Hematopoietic multipotent progenitor cell treated with erythropoietin and hydrocortisone succinate and interleukin-3 and kit ligand, for 17 days (in vitro differentiated cells): ENCODE results near the gene TSPAN5.
"Not testable (repeated sequence)": the region's sequence is repeated elsewhere in the genome, so short reads cannot be mapped to it uniquely, and the experiment has no call there.

ENCODE experiments used
- DNase-seq: peaks from one replicate; pipeline ENCODE4 v3.0.0-alpha.2; 2015; ENCODE audit warnings: low spot score

The TSPAN5 gene

DNA sequence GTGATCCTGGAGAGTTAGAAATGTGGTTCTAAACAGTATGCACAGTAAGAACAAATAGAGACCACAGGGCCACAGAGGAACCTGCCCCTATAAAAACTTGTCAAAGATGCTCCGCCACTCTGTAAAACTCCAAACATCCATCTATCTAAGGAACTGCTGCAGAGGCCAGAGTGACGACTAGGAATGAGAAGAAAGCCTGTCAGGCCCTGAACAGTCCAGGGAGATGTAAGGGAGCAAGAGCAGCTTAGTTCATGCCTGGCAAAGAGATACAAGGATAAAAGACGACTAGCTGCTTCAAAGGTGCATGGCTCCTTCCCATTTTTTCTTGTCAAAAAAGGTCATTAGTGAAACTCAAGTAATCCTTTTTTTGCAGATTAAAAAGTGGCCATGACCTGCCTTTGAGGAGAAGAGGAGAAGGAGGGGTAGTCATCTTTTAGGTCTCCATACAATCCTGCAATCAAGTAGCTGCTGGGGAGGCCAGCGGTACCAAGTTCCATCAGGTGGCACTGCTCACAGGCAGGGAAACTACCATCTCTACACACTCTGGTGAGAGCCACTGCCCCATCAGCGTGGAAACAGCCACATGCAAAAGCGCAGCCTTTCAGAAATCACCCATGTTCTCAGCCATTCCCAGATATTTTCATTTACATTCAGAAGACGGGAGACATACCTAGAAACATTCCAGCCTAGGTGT is 162.1 kb downstream of the TSPAN5 start:
- DNase-seq = no peak

DNA sequence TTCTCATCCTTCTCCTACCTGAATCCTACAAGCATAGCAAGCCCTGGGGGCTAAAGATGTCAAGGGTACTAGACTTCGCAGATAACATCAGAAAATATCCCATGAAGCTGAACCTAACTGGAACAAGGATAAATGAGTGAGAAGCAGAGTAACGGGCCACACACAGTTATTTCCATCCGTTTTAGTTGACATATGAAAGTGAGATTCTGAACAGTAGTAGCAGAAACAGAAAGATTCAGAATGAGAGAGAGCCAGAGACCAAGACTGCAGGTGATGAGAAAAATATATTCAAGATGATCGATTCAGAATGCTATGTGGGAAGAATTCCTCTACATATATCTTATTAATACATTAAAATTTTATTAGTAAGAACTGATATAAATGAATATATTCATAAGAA is 165.1 kb downstream of the TSPAN5 start:
- no peak for DNase-seq

DNA sequence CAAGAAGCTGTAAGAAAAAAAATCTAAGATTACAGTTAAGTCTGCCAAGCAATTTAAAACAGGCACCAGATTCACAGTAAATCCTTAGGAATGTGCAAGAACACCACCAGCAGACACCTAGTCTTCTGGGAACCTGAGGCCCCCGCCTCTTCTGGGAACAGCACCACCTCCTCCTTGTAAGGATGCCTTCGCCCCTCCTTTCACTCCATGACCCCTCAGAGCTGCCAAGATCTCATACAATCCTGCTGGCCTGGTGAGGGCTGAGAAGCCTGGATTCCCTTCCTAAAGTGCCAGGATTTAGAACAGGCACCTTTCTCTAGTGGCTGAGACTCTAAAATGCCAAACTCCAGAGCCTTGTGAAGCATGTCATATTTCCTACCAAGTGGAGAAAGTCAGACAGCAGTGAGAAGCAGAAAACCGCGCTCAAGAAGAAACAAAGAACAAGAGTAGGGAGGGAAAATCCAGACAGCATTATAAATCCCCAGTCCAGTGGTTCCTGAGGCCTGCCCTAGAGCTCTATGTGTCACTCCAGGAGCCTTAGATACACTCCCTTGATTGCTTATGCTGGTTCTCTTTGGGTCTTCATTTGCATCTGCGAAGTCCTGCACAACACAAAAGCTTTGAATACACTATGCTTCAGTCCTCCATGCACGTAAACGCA is 166.4 kb downstream of the TSPAN5 start:
- DNase-seq = no peak

DNA sequence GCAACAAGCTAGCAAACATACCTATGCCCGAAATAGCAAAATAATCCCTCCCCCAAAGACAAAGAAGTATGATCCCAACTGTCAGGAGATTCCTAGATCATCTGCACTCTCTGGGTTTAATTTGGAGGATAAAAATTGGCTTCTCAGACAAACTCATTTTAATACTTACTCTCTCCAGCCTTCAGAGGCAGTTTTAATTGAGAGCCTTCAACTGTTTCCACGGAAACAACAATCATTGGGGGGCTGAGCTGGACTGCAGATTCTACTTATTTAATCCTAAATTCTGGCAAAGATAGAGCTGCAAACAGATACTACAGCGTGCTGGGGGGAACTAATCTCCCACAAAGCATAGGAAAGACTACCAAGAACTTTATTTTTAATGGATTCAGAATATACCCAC is 168.2 kb downstream of the TSPAN5 start:
- no peak for DNase-seq

DNA sequence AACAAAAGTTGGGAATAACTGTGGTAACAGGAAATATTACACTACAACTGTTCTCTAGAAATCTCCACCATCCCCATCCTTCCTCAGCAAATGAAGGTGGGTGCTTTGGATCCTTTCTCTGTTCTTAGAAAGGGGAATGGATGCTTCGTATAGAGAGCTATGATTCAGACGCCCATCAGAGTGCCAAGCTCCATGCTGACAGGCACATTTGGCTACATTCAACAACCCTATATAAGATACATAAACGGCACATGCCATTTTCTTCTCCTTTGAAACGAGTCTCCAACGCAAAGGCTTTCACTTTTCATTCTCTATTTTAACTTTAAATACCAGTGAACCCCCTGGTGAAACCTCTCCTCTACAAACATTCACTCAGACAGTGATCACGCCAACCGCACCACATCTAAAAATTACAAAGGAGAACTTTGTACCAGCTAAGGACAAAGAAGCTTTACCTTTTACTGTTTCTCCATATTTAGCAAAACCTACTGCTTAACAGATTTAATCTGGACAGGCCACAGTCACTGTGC is 172.5 kb downstream of the TSPAN5 start:
- no peak for DNase-seq

DNA sequence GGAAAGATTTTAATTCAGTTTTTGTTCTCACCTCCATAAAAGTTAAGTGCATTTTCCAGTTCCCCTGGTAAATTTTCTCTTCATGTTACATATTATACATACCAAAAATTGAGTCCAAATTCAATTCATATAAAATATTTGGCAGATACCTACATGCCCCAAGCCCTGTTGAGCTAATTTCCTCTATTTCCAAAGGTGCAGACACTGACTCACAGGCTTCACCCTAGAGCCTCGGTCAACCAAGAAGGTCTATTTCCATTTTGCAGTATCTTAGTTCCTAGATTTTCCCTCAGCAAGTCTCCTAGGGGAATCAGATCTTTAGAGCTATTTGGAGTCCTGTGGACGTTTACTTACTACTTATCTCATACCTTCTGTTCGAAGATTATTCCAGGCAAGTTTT is 174.4 kb downstream of the TSPAN5 start:
- no peak for DNase-seq

DNA sequence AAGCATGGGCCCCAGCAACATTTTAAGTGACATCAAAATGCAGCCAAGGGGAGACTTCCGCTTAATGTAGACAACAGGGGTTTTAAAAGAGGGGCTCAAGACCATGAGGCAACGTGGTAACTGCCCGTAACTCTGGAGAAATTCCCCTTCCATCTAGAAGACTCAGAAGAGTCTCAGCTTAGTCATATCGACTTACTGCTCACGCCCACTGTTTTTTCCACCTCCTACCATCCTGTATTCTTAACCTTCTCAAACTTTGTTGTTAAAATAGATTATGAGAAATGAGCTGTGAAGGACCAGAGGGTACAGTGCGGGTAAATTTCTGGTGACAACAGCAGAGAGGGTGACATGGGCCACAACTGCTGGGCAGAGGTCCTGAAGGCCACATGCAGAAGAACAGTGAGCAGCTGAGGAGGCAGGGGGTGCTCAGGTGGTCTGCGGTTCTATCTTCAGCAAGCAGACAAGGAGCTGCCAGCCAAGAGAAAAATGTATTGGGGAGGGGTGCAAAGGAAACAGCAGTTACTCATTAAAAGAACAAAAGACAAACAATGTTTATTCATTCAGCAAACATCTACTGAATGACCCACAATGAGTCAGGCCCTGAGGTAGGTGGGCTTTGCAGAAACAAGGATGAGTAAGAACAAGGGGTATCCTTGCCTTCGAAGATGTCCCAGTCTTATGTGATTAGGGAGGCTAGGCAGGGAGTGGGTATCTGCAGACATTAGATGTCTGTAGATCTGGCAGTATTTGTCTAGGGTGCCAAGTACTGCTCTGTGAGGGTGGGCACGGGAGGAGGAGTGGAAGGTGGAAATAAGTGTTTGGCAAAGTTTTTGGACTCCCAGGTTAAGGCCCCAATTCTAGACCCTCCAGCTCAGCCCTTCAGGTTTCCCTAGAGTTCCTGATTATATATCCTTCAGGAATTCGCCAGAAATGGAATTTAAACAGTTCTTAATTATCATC is 175.3 kb downstream of the TSPAN5 start:
- no peak for DNase-seq

DNA sequence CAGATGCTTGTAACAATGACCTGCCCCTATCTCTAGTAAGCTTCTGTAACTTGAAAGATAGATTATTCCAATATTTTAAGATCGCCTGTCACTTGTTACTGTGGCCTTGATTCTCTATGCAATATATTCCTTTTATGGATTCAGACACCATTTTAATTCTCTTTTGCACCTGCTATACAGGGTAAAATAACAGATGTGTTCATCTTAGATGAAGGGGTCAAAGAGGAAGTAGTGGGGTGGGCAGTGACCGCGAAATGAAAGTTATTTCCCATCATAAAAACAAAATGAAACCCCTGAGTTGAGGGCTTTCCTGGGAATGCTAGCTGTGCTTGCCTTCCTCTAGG is 175.9 kb downstream of the TSPAN5 start:
- DNase-seq = no peak

DNA sequence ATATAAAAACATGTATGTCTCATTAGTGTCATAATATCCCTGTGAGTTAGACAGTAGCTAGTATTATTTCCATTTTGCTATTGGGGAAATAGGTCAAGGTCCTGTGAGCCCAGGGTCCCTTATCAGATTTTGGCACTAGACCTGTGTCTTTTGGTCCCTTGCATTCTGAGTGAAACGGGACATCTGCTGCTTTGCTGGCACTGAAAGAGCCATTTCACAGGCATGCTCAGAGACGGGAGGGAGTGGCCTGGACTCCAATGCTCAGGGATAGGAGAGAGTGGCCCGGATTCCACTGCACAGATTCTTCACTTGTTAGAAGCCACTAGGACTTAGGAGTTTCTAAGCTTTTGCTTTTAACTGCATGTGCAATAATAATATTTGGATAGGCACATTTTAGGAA is 177.2 kb downstream of the TSPAN5 start:
- DNase-seq = no peak

DNA sequence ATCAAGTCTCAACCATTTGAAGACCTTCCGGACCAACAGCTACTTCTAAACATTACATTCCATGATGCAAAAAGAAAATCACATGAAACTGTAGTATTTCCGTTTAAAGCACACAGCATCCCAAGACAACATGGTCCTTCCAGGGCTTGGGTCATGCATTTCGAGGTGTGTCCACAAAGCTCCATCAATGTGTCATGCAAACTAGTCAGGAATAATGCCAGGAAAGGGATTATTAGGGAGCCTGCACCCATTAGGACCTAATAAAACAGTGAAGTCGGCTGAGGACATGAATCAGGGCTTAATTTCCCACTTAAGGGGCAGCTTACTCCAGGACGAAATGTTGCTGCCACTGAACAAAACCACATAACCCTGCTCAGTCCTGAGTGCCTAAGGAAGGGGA is 177.9 kb downstream of the TSPAN5 start:
- DNase-seq = no peak

DNA sequence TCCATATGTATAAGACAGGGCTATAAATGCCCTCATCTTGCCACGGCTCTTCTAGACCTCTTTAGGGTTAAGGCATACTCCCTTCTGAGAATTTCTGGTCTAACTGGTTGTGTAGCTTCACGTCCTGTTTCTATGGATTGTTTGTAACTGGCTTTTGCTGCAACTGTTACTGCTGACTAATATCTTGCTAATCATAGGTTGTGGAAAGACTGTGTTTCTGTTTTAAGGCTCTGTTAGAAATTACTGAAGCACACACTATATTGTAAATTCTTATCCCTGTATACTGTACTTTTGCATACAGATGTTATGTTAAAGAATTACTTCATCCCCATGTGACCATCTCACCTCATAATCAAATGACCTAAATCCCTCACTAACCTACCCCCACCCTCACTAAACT is 178.8 kb downstream of the TSPAN5 start:
- DNase-seq = not testable (repeated sequence)

DNA sequence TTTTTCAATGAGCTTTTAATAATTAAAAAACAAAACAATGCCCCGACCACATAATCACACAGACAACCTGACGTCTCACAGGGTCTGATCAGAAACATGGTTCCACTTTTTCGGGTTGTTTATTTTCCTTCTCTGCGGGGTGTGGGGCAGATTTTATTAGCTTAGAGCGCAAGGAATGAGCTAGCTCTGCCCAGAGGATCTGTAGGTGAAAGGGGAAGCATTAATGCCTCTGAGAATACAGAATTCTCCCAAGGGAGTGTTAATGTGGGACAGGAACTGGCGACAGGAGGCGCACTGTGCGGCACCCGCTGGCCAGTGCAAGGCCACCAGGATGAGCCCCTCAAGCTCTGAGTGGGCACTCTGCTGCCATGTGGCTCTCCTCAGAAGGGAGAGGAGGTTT is 181.5 kb downstream of the TSPAN5 start:
- no peak for DNase-seq

DNA sequence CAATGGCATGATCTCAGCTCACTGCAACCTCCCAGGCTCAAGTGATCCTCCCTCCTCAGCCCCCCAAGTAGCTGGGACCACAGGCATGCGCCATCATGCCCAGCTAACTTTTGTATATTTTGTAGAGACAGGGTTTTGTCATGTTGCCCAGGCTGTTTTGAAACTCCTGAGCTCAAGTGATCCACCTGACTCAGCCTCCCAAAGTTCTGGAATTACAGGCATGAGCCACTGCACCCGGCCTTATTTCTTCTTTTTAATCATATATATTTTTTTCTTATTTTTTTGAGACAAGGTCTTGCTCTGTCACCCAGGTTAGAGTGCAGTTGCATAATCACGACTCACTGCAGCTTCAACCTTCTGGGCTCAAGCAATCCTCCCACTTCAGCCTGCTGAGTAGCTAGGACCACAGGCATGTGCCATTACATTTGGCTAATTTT is 184.0 kb downstream of the TSPAN5 start:
- no peak for DNase-seq

DNA sequence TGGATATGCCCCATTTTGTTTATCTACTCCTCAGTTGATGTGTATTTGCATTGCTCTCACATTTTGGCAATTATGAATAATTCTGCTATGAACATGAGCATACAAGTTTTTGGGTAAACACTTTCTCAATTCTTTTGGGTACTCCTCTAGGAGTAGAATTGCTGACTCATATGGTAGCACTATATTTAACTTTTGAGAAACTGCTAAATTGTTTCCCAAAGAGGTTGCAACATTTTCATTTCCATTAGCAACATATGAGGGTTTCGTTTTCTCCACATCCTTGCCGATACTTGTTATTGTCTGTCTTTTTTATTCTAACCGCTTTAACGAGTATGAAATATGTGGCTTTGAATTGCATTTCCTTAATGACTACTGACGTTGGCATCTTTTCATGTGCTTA is 185.4 kb downstream of the TSPAN5 start:
- DNase-seq = no peak

DNA sequence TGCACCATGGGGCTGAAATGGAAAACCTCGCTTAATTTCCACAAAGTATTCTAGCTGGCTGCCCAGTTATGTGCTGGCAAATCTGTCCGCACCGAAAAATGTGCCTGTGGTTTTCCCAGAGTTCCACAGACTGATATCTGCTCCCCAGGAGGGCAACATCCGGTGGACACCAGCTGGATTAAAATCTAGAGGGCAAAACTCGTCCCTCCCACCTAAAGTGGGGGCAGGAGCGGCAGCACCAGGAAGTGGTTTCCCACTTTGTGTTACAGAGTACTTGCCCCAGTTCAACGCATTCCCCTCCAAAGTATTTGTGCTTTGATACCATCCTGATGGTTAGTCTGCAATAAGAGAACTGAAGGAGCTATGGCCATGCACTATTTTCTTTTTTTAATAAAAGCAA is 187.6 kb downstream of the TSPAN5 start:
- DNase-seq = no peak

DNA sequence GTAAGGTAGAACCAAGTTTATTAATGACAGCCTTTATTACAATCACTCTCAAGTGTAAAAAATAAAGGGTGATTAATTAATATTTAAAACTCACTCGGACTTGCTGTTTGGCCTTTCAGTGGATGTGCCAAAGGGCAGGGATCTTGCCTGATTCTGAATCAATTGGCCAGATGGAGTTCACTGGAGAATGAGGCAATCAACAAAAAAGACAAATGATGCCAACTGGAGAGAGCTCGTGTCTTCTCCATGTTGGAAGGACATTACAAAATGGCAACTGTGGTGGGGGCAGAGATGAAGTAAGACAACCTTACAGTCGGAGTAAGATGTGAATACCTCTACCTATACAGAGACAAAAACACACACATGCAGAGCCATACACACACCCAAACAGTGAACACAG is 188.0 kb downstream of the TSPAN5 start:
- DNase-seq = no peak

DNA sequence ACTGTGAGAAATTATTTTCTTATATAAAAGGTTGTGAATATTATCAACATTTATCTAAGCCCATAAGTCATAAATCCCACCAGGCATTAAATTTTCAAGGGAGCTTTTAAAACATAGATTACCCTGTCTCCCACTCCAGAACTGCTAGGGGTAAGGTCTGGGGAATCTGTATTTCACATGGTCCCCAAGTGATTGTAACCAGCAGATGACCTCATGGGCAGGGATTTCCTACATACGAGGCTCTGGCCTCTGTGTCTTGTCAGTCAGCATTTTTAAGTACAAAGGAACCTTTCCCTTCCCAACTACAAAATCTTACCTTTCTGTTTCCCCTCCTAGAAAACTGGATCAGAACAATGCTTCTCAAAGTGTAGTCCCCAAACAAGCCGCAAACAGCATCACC is 188.6 kb downstream of the TSPAN5 start:
- DNase-seq = no peak

DNA sequence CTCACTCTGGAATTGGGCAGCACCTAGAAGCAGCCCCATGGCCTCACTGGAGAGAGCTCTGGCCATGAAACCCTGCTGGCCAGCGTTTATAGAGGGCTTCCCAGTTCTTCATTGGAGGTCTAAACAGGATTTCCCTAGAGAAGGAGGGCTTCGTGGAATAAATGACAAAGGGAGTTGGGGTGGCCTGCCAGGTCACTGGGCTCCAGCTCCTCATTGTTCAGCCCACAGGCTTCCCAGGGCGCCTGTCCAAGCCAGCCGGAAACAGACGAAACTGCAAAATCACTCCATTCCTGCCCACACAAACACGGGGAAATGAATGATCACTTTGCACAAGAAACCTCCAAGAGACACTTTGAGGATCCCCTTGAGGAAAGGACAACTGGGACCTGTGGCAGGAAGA is 189.7 kb downstream of the TSPAN5 start:
- no peak for DNase-seq

DNA sequence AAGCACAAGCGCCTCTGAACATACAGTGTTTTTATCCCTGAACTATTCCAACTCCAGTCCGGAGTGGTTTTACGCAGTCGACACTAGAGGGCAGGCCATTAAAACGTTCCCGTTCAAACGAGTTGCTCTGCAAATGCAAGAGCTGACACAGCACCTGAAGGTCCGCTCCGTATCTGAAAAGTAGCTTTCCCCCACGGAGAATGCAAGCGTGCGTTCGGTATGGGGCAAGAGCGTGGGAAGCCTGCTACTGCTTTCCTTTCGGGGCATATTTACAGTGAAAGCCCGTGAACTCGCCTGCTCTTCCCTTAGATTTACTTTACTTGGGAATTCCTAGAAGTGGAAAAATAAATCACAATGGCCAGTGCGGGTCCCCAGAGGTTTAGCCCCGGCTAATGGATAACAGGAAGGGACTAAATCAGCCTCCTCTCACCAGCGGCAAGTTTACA is 190.8 kb downstream of the TSPAN5 start:
- DNase-seq = peak; percentile 75

DNA sequence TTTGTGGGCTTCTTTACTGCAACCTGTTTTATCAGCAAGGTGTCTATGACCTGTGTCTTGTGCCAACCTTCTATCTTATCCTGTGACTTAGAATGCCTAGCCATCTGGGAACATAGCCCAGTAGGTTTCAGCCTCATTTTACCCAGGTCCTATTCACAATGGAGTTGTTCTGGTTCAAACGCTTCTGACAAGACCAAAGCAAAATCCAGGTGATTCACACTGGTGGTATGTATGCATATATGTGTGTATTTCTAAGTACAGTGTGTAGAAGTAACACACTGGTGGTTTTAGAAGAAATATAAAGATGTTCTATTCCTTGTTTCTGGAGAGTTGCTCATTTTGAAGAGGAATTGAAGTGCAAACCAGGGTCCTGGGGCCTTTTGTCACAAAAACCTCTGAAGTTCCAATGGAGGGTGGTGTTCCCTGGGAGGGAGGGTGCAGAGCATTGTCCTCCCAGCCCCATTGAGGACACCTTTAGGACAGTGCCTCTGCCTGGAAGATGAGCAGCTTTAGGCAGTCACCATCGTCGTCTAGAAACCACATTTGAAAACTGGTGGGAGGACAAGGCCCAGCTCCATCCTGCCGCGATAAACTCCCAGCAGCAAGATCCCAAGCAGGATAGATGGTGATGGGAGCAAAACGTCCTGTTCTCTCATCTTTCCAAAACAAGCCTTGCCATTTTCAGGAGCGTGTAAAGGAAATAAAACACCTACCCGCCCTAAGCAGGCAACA is 191.4 kb downstream of the TSPAN5 start:
- DNase-seq = no peak

DNA sequence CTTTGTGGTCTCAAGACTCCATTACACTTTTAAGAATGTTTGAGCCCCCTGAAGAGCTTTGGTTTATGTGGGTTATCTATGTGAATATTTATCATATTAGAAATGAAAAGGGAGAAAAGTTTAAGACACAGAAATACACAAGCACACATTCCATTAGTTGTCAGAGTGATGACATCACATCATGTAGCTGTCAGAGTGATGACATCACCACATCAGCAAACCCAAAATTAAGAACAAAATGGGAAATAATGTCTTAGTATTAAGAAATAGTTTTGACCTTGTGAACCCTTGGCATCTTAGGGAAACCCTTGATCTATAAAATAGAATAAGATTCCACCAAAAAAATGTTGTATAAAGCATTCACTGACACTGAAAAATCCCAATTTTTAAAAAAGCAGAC is 195.9 kb downstream of the TSPAN5 start:
- no peak for DNase-seq
